Smooth muscle cell of the brain vasculature (primary cell): ENCODE measurements around the gene PLA2G5.

ENCODE experiments used
- DNase-seq: peaks from one replicate; pipeline ENCODE4 v3.0.0-alpha.2; 2012; ENCODE audit warnings: low read depth, low spot score

PLA2G5 gene

DNA sequence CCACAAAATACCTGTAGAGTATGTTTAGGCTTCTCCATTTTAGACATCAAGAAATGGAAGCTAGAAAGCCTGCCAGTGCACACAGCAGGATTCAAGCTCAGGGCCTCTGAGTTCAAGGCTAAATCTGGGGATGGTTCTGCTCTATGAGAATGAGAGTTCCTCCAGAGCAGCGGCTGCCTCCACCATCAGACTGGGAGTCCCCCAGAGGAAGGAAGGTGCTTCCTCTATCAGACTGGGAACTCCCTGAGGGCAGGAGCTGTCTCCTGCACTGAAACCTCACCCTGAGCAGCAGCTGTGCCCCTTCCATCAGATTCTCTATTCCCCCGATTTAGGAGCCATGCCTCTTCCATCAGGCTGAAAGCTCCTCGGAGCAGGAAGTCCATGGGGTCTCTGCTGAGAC, 20.1 kb downstream of the PLA2G5 start:
- DNase-seq, result no peak

DNA sequence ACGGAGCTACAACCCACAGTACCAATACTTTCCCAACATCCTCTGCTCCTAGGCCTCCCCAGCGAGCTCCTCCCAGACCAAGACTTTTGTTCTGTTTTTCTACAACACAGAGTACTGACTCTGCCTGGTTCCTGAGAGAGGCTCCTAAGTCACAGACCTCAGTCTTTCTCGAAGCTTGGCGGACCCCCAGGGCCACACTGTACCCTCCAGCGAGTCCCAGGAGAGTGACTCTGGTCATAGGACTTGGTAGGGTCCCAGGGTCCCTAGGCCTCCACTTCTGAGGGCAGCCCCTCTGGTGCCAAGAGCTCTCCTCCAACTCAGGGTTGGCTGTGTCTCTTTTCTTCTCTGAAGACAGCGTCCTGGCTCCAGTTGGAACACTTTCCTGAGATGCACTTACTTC, 20.6 kb downstream of the PLA2G5 start:
- no peak for DNase-seq

DNA sequence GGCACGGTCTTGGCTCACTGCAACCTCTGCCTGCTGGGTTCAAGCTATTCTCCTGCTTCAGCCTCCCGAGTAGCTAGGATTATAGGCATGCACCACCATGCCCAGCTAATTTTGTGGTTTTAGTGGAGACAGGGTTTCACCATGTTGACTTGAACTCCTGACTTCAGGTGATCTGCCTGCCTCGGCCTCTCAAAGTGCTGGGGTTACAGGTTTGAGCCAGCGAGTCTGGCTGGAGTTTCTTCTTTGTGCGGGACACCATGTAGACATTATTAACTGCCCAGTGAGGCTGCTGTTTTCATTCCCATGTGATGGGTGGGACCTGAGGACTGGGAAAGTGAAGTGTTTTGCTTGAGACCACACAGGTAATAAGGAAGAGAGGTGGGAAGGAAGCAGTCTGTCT, 23.3 kb downstream of the PLA2G5 start:
- DNase-seq, result no peak

DNA sequence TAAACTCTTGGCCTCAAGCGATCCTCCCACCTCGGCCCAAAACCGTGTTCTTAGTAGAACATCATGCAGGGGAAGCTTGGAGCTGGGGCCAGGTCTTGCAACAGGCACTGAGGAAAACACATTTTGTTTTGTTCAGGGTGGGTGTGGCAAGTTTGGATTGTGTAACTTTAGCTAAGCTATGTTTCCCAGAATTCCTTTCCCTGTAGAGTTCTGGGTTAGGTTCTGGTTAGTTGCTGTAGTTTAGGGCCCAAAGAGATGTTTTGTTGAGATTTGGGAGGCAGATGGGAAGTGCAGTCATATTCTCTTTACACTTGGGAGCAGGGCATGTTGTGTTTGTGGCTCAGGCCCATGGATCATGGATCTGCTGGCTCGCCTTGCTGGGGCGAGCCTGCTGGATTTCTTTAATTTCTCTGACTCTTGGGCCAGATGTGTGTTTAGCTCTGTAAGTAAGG, 24.0 kb downstream of the PLA2G5 start:
- no peak for DNase-seq

DNA sequence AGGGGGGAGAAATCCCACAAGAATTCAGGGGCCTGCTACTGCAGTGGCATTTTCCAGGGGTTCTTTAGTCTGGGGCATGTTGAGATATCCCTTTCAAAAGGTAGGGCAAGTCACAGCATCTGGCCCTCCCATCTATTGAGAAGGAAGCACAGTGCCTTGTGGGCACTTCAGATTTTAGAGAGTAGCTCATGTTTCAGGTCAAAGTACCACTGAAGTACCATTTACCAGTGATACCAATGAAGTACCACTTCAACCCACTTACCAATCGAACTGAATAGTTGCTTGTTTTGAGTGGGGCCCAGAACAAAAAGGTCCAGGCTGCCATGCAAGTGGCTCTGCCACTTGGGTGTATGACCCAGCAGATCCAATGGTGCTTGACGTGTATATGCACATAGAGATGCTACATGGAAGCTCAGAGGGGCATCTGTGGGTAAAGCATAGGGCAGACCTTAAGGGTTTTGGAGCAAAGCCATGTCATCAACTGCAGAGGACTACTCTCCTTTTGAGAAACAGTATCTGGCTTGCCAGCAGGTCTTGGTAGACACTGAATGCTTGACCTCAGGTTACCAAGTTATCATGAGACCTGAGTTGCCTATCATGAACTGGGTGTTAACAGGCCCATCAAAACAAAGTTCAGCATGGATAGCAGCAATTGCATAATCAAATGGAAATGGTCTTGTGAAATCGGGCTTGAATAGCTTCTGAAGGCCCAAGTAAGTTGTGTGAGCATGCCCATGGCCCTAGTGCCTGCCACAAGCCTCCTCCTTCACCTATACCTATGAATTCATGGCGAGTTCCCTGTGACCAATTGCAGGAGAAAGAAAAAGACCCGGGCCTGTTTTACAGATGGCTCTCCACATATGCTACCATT, 25.8 kb downstream of the PLA2G5 start:
- DNase-seq, result no peak

DNA sequence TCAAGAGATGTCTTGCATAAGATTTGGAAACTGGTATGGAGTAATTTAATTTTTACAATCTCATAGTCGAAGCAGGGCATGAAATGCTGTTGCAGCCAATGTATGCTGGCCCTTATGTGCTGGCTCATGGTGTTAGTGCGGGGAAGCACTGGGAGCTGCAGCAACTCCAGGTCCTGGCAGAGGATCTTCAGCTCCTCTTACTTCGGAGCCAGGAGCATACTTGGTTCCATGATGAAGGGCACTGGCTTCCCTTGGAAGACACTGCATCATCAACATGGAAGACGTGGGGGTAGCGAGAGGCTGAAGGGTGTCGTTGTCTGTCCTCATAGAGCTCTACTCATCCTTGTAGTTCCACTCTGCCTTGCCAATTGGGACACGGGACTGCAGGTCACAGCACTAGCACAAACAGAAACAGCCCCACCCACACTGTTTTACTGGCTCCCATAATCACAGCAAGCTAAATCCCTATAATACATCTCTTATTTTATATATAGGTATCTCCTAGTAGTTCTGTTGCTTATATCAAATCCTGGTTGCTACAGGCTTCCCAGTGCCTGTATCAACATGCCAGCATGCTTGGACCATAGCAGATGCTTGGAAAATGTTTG, 26.9 kb downstream of the PLA2G5 start:
- DNase-seq, result no peak

DNA sequence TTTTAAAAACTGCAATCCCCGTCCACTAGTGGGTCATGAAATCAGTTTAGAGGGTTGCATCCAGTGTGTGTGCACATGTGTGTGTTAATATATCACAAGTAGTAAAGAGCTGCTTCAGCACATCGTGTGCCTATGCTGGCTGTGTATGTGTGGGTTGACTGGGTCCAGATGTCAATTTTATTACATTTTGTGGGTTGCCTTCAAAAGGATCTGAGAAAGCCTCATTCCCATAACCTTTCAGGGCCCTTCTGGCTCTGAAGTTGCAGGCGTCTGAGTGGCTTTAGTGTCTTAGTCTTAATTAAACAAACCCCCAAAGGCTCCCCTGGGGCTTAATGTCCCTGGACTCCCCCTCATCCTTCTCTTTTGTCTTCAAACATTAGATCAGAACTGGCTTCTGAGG, 29.5 kb downstream of the PLA2G5 start:
- no peak for DNase-seq

DNA sequence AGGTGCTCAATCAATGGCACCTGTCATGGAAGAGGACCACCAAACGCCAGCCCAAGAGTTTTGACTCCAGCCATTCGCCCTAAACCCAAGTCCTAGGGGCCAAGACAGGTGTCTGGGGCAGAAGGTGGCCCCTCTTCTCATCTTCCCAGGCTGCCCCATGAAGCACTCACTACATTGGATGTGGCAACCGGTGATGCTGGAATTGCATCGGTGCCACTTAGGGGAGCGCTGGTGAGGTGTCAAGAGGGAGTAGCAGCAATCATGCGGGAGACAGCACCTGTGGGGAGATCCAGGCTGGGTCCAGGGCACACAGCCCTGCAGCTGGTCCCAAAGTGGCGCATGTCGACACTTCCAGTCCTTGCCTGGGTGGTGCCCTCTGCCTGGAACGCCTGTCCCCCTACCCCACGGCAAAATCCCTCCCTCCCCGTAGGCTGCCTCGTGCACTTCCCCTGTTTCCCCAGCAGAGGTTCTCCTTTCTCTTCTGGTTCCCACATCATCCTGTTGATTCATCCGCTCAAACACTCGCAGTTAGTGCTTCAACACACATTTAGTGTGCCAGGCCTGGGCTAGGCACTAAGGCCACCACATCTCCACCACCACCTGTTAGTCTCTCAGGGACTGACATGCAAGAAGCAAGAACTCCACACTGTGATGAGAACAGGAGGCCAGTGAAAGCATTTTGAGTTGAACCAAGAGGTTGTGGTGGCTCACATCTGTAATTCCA, 30.8 kb downstream of the PLA2G5 start:
- DNase-seq, result no peak

DNA sequence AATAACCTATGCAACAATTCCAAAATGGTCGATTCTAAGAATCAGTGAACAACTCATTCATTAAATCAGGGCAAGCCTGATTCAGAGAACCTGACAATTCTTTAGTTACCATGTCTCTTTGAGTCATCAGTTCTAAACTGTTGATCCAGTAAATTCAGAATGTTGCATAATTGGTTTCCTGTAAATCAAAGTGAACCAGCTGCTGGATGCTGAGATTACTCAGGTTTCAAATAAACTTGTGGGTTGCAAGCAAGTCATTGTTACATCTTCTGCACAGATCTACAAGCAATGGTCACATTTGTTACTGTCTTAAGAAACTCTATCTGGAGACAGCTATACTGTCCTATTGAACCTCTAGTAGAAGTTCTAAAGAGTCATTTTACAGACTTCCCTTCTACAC, 32.9 kb downstream of the PLA2G5 start:
- no peak for DNase-seq

DNA sequence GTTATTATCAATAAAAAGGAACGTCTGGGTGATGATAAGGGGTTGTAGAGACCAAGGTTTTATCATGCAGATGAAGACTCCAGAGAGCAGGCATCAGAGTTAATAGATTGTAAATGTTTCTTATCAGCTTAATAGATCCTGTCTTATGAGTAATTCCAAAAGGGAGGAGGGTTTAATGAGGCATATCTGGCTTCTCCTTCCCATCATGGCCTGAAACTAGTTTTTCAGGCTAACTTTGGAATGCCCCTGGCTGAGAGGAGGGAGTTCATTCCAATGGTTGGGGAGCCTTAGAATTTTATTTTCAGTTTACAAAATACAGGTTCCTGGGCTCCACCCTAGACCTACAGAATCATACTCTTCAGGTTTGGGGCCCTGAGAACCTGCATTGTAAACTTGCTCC, 35.9 kb downstream of the PLA2G5 start:
- no peak for DNase-seq

DNA sequence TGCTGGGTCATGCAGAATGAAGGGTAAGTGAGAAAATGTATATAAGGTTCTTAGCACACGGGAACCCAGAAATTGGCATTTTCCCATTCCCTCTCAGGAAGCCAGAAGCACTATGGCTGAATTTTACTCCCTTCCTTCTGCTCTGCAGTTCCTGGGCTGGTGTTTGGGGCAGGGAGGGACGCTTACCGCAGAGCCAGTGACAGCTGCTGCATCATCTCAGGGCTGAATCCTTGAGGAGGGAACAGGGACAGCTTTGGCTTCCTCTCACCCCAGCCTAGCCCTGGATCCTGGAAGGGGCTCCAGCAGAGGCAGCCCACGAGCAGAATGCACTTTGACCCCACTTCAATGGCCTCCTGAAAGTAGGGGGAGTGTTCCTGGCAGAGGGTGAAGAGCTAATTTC, 37.4 kb downstream of the PLA2G5 start:
- DNase-seq, result no peak

DNA sequence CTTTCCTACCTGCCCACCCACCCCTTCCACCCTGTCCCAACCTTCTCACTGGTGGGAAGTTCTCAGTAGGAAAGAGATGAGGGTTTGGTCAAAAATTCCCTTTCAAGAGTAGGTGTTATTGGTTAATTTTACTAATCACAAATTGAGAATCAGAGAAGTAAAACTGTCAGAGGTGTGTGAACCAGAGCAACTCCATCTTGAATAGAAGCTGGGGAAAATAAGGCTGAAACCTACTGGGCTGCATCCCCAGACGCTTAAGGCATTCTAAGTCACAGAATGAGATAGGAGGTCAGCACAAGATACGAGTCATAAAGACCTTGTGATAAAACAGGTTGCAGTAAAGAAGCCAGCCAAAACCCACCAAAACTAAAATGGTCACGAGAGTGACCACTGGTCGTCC, 37.8 kb downstream of the PLA2G5 start:
- DNase-seq, result no peak

DNA sequence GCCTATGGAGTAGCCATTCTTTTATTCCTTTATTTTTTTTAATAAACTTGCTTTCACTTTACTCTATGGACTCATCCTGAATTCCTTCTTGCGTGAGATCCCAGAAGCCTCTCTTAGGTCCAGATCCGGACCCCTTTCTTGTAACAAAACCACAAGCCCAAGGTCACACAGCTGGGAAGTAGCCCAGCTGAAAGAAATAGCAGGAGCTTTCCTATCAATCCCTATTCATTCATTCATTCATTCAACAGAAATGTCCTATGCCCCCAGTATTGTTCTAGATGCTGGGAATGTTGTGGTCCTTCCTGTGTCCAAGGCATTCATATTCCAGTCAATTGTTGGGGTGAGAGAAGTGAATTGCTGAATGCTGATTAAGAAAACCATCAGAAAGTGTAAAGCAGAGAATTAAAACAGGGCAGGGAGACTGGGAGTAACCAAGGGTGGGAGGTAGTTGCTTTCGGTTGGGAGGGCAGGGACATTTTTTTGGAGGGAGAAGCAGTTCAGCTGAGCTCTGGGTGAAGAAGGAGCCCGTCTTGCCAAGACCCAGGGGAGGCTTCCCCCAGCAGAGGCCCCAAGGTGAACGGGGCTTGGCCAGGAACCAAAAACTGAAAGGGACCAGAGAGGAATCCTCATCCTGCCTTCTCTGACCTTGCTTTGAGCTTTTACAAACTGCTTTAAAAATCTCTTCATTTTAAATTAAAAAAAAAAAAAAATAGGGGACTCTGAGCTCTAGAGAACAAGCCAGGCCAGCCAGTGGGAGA, 38.6 kb downstream of the PLA2G5 start:
- DNase-seq, result no peak

DNA sequence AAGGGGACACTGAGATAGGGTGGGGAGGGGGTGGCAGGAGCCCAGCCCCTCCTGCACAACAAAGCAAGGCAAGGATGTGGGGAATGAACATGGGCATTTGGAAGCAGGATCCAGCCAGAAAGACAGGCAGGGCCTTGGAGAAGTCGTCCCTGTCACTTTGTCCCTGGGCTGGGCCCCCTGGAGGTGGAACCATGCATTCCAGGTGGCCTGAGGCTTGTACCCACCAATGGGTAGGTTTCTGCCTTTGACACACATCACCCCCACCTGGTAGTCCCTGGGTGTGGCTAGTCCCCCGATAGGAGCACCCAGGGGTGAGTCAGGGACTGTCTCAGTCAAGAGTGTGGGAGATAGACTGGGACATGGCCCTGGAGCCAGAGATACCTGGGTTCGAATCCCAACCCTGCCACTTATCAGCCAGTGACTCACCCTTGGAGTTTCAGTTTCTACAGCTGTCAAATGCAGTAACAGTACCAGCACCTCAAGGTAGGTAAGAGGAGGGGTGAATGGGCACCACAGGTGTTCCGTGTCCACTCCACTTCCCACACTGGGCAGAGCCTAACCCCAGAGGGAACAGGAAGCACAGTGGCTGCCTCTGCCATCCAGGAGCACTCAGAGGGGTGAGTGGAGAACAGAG, 39.3 kb downstream of the PLA2G5 start:
- DNase-seq, result no peak

DNA sequence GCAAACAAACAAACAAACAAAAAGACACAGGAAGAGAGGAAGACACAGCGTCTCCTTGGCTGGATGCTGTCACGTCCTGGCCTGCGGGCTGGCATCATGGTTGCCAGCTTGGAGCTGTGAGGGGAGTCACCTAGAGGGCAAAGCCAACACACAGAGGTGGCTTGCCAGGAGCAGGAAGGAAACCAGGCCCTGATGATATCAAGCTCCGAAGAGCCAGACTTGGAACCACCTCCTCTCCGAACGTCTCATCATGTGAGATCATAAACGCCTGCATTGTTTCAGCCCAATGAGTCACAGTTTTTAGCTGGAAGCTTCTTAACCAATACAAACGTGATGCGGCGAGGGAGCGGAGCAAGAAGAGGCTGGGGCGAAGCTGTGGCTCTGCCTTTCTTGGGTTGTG, 40.7 kb downstream of the PLA2G5 start:
- DNase-seq, result no peak

DNA sequence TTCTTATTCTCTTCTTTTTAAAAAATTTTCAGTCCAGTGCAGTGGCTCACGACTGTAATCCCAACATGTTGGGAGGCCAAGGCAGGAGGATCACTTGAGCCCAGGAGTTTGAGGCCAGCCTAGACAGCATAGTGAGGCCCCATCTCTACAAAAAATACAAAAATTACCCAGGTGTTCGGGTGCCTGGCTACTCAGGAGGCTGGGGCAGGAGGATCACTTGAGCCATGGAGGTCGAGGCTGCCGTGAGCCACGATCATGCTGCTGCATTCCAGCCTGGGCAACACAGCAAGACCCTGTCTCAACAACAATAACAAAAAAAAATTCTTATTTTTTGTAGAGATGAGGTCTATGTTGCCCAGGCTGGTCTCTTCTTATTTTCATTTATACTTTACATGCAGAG, 41.5 kb downstream of the PLA2G5 start:
- no peak for DNase-seq

DNA sequence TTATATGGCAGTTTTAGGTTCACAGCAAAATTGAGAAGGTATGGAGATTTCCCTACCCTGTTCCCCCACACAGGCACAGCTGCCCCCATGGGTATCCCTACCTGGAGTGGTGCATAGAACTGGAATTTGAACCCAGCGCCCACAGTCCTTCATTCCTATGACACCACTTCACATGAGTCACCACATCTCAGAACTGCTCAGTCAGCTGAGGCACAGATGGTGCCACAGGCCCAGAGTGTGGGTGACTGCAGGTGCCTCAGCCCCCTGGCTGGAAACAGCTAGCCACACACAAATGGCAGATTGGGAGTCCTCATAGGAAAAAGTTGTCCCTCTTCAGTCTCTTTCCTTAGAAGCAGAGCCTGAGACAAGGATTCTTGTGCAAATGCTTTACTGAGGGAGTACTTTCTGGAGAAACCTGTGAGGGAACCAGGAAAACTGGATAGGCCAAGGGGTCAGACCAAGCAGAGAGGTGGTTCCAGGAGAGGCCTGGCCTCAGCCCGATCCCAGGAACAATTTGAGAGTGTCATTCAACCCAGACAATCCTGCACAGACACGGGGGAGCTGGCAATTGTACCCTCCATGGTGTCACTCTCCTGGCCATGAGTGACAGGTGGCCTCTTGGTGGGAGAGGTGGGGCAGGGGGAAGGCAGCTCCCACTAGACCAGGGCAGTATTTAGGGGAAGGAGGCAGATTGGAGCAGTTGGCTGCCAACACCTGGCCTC, 42.4 kb downstream of the PLA2G5 start:
- no peak for DNase-seq

DNA sequence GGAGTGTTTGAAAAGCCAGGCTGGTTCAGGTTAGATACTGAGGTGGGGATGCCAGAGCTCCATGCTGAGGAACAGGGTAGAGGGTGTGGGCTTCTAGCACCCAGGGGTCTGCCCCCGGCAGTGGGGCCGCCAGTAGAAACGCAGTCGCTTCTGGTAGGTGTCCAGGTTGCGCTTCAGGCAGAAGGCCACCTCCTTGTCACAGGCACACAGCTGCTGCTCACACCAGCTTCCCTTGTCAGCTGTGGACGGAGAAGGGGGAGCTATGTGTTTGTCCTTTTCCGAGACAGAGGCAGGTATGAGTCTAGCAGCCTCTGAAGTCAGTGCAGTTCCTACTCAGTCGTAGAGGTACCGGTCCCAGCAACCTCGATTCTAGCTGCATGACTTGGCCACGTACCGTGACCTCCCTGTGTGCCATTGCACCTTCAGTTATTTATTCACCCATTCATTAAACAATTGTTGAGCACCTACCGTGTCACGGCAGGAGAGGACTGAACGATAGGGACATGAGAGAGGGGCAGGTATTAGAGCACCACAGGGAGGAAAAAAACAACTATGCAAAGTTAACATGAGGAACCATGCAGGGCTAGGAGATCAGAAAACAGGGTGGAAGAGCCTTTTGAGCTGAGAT, 44.1 kb downstream of the PLA2G5 start:
- no peak for DNase-seq

DNA sequence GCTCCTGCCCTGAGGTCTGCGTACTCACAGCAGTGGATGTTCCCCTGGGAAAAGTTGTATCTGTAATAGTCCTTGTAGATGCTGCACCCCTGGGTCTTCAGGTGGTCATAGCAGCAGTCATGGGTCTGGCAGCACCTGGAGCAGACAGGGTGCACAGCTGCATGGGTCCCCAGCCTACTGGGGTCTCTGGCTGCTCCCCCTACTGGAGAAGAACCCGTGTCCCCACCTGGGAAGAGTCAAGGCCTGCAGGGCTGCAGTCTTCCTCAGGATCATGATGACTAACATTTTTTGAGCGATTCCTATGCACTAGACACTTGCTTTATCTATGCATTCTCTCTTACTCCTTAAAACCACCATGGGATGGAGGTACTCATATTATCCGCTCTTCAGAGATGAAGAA, 45.5 kb downstream of the PLA2G5 start:
- no peak for DNase-seq

DNA sequence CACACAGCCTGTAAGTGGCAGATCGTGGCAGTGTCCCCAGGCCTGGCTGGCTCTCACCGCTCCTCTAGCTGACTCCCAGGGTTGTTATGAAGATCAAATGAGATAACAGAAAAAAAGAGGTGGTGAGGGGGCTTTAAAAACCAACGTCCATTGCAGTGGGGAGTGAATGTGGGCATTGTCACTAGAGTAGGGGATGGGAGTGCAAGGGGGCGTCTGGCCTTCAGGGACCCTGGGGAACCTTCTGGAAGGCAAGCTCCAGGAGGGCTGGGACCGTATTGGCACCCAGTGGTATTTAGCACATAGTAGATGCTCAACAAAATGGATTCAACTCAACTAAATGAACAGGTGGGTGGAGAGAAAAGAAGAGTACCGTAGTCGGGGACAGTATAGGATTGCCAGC, 45.9 kb downstream of the PLA2G5 start:
- no peak for DNase-seq
